Astrocyte (in vitro differentiated cells and primary cell): Measurements from ENCODE around the gene C10orf62.

Experiments
- EZH2 ChIP-seq: IDR thresholded peaks from 2 replicates; pipeline ENCODE4 v1.6.1; 2012; ENCODE audit warnings: mild to moderate bottlenecking, low read length, inconsistent platforms; ENCODE audit not compliant: insufficient read depth
- TF ChIP-seq, protein P1 (sequence below): IDR thresholded peaks from 2 replicates; pipeline ENCODE4 v1.5.1; 2011; ENCODE audit warnings: low read depth, mild to moderate bottlenecking, inconsistent platforms, low read length, moderate library complexity; ENCODE audit not compliant: insufficient read depth

DNA sequence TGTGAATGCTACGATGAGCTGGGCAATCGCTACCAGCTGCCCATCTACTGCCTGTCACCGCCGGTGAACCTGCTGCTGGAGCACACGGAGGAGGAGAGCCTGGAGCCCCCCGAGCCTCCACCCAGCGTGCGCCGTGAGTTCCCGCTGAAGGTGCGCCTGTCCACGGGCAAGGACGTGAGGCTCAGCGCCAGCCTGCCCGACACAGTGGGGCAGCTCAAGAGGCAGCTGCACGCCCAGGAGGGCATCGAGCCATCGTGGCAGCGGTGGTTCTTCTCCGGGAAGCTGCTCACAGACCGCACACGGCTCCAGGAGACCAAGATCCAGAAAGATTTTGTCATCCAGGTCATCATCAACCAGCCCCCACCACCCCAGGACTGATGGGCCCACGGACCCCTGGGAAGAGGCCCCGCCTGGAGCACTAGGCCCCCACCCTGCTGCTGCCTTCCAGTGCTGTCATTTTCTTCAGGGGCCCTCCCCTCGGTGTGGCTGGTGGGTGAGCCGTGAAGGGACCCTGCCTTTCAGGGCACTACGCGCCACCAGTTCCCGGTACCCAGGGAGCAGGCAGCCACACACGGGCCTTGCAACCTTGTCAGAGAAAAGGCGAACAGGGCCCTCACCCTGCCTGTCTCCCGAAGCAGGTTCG lies 19.3 kb upstream of the C10orf62 start:
- TF ChIP-seq, protein P1, sequence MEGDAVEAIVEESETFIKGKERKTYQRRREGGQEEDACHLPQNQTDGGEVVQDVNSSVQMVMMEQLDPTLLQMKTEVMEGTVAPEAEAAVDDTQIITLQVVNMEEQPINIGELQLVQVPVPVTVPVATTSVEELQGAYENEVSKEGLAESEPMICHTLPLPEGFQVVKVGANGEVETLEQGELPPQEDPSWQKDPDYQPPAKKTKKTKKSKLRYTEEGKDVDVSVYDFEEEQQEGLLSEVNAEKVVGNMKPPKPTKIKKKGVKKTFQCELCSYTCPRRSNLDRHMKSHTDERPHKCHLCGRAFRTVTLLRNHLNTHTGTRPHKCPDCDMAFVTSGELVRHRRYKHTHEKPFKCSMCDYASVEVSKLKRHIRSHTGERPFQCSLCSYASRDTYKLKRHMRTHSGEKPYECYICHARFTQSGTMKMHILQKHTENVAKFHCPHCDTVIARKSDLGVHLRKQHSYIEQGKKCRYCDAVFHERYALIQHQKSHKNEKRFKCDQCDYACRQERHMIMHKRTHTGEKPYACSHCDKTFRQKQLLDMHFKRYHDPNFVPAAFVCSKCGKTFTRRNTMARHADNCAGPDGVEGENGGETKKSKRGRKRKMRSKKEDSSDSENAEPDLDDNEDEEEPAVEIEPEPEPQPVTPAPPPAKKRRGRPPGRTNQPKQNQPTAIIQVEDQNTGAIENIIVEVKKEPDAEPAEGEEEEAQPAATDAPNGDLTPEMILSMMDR = no peak
- TF ChIP-seq EZH2 = no peak
